ENCODE results near the gene ZFPM1.
"Not testable (repeated sequence)": the region's sequence is repeated elsewhere in the genome, so short reads cannot be mapped to it uniquely, and the experiment has no call there.

DNA sequence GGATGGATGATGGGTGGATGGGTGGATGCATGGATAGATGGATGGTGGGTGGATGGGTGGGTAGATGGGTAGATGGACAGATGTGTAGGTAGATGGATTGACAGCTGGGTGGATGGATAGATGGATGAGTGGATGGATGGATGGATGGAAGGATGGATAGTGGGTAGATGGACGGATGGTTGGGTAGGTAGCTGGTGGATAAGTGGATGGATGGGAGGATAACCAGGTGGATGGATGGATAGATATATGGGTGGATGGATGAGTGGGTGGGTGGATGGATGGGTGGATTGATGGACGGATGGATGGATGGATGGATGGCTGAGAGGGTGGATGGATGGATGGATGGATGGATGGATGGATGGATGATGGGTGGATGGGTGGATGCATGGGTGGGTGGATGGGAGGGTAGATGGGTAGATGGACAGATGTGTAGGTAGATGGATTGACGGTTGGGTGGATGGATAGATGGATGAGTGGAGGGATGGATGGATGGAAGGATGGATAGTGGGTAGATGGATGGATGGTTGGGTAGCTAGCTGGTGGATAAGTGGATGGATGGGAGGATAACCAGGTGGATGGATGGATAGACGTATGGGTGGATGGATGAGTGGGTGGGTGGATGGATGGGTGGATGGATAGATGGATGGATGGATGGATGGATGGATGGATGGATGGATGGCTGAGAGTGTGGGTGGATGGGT is 65.5 kb downstream of the ZFPM1 start:
- TF ChIP-seq, protein P1, sequence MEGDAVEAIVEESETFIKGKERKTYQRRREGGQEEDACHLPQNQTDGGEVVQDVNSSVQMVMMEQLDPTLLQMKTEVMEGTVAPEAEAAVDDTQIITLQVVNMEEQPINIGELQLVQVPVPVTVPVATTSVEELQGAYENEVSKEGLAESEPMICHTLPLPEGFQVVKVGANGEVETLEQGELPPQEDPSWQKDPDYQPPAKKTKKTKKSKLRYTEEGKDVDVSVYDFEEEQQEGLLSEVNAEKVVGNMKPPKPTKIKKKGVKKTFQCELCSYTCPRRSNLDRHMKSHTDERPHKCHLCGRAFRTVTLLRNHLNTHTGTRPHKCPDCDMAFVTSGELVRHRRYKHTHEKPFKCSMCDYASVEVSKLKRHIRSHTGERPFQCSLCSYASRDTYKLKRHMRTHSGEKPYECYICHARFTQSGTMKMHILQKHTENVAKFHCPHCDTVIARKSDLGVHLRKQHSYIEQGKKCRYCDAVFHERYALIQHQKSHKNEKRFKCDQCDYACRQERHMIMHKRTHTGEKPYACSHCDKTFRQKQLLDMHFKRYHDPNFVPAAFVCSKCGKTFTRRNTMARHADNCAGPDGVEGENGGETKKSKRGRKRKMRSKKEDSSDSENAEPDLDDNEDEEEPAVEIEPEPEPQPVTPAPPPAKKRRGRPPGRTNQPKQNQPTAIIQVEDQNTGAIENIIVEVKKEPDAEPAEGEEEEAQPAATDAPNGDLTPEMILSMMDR (IDR thresholded peaks at IDR 0.05), result not testable (repeated sequence)
- not testable (repeated sequence) for TF ChIP-seq ZFX (IDR thresholded peaks at IDR 0.05; ENCODE audit: borderline replicate concordance)

Measured in 22Rv1 (cell line).